ENCODE measurements around the gene GAREM2. TPM values are rescaled to one million over a fixed set of nuclear protein-coding genes. Genes with fewer than 3 reads are reported as not detected.

GAREM2 gene
- total RNA-seq, 4 donors from 2014 or later, result 0.35 to 0.94 (median 0.85) TPM; not detected in 1

DNA sequence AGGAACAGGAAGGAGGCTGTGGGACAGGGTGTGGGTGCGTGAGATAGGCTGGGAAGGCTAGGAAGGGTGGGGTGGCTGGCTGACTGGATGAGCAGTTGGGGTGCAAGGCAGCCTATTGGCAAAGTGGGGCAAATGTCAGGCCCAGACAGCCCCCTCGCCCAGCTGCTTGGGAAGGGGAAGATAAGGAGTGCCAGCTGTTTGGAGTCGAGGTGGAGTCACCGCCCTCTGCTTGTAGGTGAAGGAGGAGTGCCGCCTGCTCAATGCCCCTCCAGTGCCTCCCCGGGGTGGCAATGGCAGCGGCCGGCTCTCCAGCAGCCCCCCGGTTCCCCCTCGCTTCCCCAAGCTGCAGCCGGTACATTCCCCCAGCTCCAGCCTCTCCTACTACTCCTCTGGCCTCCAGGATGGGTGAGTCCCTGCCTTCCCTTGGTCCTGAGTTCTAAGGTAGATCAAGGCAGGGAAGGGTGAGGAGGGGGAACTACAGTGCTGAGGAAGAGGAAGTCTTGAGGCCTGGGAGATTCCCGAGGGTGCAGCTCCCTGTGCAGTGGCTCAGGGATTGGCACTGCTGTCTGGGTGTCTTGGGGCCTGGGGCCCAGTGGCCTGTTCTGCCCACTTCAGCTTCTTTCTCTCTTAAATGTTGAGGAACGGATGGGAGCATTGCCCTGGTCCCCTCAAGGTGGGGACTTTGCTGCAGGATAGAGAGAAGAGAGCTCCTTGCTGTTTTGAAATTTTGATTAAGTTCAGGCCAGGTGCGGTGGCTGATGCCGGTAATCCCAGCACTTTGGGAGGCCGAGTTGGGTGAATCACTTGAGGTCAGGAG is 13.3 kb downstream of the GAREM2 start:
- peak overlapping the region in 1 of 4 donors; percentile 69 for H3K4me3 ChIP-seq
- peaks cover 0 to 10% (median 0%) of the 10 kb centered on the region in 3 donors for H3K36me3 ChIP-seq

DNA sequence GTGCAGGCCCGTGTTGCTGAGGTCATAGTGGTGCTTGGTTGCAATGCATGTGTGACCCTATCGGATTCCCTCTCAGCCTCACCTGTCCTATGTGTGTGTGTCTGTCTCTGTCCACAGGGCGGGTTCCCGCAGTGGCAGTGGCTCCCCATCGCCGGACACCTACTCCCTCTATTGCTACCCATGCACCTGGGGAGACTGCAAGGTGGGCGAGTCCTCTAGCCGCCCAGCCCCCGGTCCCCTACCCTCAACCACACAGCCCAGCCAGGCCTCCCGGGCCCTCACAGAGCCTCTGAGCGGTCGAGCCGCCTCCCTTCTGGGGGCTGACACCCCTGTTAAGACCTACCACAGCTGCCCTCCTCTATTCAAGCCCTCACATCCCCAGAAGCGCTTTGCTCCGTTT is 14.2 kb downstream of the GAREM2 start:
- DNase-seq, result peak in 1 of 3 donors; percentile 48
- H3K9me3 ChIP-seq, result no peaks in the 10 kb centered on the region
- H3K36me3 ChIP-seq, result peaks cover 0 to 20% (median 0%) of the 10 kb centered on the region in 3 donors
- TF ChIP-seq POLR2A (IDR thresholded peaks at IDR 0.05) (no peak), CTCF (IDR thresholded peaks at IDR 0.05) (no peak)
- no peak overlapping the region for H3K27ac ChIP-seq
- H3K27me3 ChIP-seq, result no peaks in the 10 kb centered on the region
- peaks cover 0 to 10% (median 0%) of the 10 kb centered on the region in 4 donors for H3K4me1 ChIP-seq
- H3K4me3 ChIP-seq, result no peak overlapping the region

More for the DNA sequence above, 13.3 kb downstream of the GAREM2 start:
- Histone ChIP-seq H3K4me1 (peaks cover 0 to 10% (median 0%) of the 10 kb centered on the region in 4 donors), H3K9me3 (no peaks in the 10 kb centered on the region), H3K27ac (no peak overlapping the region), H3K27me3 (no peaks in the 10 kb centered on the region)
- DNase-seq, result peak in 1 of 3 donors; percentile 40
- TF ChIP-seq CTCF (IDR thresholded peaks at IDR 0.05), result no peak
- no peak for TF ChIP-seq POLR2A (IDR thresholded peaks at IDR 0.05)

- Histone ChIP-seq H3K27ac (no peak overlapping the region), H3K9me3 (no peaks in the 10 kb centered on the region), H3K4me3 (no peak overlapping the region), H3K36me3 (peaks cover 0 to 25% (median 0%) of the 10 kb centered on the region in 3 donors), H3K27me3 (no peaks in the 10 kb centered on the region), H3K4me1 (peaks cover 0 to 10% (median 0%) of the 10 kb centered on the region in 4 donors)
- DNase-seq, result peak in 1 of 3 donors; percentile 46
- TF ChIP-seq POLR2A (IDR thresholded peaks at IDR 0.05), result no peak
- no peak for TF ChIP-seq CTCF (IDR thresholded peaks at IDR 0.05)
These were observed 14.7 kb downstream of the GAREM2 start for GRCh38 chr2:26187537-26188104.

DNA sequence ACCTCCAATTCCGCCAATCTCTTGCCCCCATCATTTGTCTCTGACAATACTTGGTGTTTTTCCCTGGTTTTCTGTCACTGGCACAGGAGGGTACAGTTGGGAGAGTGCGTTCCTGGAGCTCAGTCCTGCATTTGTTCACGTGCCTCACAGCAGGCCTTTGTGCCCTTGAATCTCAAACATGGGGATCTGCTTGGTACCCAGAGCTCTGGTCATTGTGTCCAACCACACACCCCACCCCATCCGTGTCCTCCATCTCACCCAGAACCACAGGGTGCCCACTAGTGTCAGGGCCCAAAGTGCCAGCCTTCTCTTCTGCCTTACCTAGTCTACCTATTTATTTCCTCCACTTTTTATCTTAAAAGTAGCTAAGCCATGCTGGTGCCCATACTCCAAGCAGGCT is 16.2 kb downstream of the GAREM2 start:
- no peak overlapping the region for H3K27ac ChIP-seq
- no peaks in the 10 kb centered on the region for H3K27me3 ChIP-seq
- no peaks in the 10 kb centered on the region for H3K9me3 ChIP-seq
- no peak for TF ChIP-seq CTCF (IDR thresholded peaks at IDR 0.05)
- TF ChIP-seq POLR2A (IDR thresholded peaks at IDR 0.05), result no peak
- H3K36me3 ChIP-seq, result peaks cover 0 to 40% (median 0%) of the 10 kb centered on the region in 3 donors
- DNase-seq, result no peak
- peaks cover 0 to 10% (median 0%) of the 10 kb centered on the region in 4 donors for H3K4me1 ChIP-seq
- H3K4me3 ChIP-seq, result no peak overlapping the region

- TF ChIP-seq POLR2A (IDR thresholded peaks at IDR 0.05), result no peak
- TF ChIP-seq CTCF (IDR thresholded peaks at IDR 0.05), result no peak
- Histone ChIP-seq H3K4me1 (peaks cover 0 to 10% (median 0%) of the 10 kb centered on the region in 4 donors), H3K36me3 (peaks cover 0 to 46% (median 0%) of the 10 kb centered on the region in 3 donors), H3K9me3 (no peaks in the 10 kb centered on the region), H3K4me3 (no peak overlapping the region), H3K27me3 (no peaks in the 10 kb centered on the region), H3K27ac (no peak overlapping the region)
- peak in 1 of 3 donors; percentile 13 for DNase-seq
These were observed 16.9 kb downstream of the GAREM2 start for GRCh38 chr2:26189751-26190150.
